ENCODE results near the gene TMEM161B. TPM values are rescaled to one million over a fixed set of nuclear protein-coding genes. Genes with fewer than 3 reads are reported as not detected.
A peak's percentile ranks its signal among the peaks of the same experiment; 100 is the strongest.
"Not testable (repeated sequence)": the region's sequence is repeated elsewhere in the genome, so short reads cannot be mapped to it uniquely, and the experiment has no call there.

TMEM161B gene
- total and polyA plus RNA-seq, 10 donors = 5.2 to 35.1 (median 21.4) TPM

DNA sequence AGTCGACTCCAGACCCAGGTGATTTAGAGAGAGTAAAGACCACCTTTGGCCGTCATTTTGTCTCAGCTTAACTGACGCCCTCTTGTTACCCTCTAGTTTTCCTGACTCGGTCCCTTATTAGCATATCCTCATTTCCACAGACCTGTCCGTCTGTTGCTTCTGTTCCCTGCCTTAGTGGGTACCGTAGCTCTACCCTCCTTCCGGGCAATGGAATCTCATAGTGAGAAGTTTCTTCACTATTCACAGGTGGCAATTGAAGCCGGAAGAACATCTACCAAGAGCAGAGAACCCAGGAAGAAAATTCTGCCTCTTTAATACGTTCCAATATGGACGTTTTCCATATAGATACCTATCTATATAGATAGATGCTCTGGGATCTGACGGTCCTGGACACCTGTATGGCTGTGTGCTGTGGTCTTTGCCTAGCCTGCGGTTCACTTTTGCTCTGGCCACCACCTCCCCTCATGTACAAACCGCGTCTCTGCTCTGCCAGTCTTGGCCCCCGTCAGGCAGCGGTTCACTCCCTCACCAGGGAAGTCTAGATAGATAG is 652 bp upstream of the TMEM161B start:
- H3K9me3 ChIP-seq = peaks cover 0 to 12% (median 3%) of the 10 kb centered on the region in 8 donors
- WGBS, 5 donors = 12 to 16% (median 14%) methylated on average over 16 of the region's 16 CpGs
- peaks cover 15 to 57% (median 34%) of the 10 kb centered on the region in 6 donors for H3K4me1 ChIP-seq
- H3K27ac ChIP-seq = peak overlapping the region in 7 of 8 donors; percentile 66 to 90 (median 81)
- intact Hi-C loops (cut with DNase I; ENCODE audit: low total_unique reads) = no loop called here
- peak; percentile 80 for DNase-seq
- TF ChIP-seq POLR2A (IDR thresholded peaks at IDR 0.05) (no peak), POLR2AphosphoS5 (IDR thresholded peaks at IDR 0.05) (no peak)
- TF ChIP-seq, protein P1, sequence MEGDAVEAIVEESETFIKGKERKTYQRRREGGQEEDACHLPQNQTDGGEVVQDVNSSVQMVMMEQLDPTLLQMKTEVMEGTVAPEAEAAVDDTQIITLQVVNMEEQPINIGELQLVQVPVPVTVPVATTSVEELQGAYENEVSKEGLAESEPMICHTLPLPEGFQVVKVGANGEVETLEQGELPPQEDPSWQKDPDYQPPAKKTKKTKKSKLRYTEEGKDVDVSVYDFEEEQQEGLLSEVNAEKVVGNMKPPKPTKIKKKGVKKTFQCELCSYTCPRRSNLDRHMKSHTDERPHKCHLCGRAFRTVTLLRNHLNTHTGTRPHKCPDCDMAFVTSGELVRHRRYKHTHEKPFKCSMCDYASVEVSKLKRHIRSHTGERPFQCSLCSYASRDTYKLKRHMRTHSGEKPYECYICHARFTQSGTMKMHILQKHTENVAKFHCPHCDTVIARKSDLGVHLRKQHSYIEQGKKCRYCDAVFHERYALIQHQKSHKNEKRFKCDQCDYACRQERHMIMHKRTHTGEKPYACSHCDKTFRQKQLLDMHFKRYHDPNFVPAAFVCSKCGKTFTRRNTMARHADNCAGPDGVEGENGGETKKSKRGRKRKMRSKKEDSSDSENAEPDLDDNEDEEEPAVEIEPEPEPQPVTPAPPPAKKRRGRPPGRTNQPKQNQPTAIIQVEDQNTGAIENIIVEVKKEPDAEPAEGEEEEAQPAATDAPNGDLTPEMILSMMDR (IDR thresholded peaks at IDR 0.05 in 8 of 11, conservative IDR thresholded peaks at IDR 0.05 in 3 of 11) = no peak
- no peaks in the 10 kb centered on the region for H3K27me3 ChIP-seq (replicated peaks in 1 of 7)
- peaks cover 0 to 50% (median 8%) of the 10 kb centered on the region in 6 donors for H3K36me3 ChIP-seq
- H3K4me3 ChIP-seq = peak overlapping the region; percentile 63 to 82 (median 74)

DNA sequence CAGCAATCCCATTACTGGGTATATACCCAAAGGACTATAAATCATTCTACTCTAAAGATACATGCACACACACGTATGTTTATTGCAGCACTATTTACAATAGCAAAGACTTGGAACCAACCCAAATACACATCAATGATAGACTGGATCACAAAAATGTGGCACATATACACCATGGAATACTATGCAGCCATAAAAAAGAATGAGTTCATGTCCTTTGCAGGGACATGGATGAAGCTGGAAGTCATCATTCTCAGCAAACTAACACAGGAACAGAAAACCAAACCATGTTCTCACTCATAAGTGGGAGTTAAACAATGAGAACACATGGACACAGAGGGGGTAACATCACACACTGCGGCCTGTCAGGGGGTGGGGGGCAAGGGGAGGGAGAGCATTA is 4.1 kb downstream of the TMEM161B start:
- H3K4me3 ChIP-seq; H3K27ac ChIP-seq; DNase-seq; H3K27me3 ChIP-seq (replicated peaks in 1 of 7); intact Hi-C loops (cut with DNase I; ENCODE audit: low total_unique reads): not testable (repeated sequence)
- H3K36me3 ChIP-seq = peaks cover 0 to 22% (median under 1%) of the 10 kb centered on the region in 6 donors
- 95 to 100% (median 97%) methylated on average over 2 of the region's 2 CpGs for WGBS, 5 donors
- peaks cover 0 to 12% (median 3%) of the 10 kb centered on the region in 8 donors for H3K9me3 ChIP-seq
- H3K4me1 ChIP-seq = peaks cover 2 to 34% (median 16%) of the 10 kb centered on the region in 6 donors

DNA sequence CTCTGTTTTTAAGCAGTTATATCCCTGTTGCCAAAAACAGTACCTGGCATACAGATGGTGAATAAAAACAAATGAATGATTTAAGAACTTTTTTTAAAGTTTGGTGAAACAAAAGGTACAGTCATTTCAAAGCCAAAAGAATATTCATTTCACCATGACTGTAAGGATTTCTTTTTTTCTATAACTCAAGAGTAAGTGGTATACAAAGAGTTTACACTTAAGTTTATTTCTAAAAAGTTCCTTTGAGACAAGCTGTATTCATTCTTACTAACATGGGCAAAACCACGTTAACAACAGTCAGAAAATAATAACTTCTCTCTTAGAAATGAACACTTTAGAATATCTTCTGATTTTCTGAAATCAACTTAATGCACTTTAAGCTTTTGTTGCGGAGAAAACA is 5.3 kb downstream of the TMEM161B start:
- Histone ChIP-seq H3K4me1 (peaks cover 0 to 30% (median 13%) of the 10 kb centered on the region in 6 donors), H3K36me3 (peaks cover 0 to 29% (median 2%) of the 10 kb centered on the region in 6 donors), H3K27me3 (replicated peaks in 1 of 7) (no peaks in the 10 kb centered on the region), H3K27ac (no peak overlapping the region), H3K9me3 (peaks cover 0 to 12% (median 3%) of the 10 kb centered on the region in 8 donors), H3K4me3 (no peak overlapping the region)
- no peak for DNase-seq
- WGBS, 5 donors = 91 to 99% (median 98%) methylated on average over 2 of the region's 2 CpGs
- intact Hi-C loops (cut with DNase I; ENCODE audit: low total_unique reads) = no loop called here
- no peak for TF ChIP-seq POLR2AphosphoS5 (IDR thresholded peaks at IDR 0.05)
- TF ChIP-seq, protein P1 (IDR thresholded peaks at IDR 0.05 in 8 of 11, conservative IDR thresholded peaks at IDR 0.05 in 3 of 11) = no peak
- no peak for TF ChIP-seq POLR2A (IDR thresholded peaks at IDR 0.05)

DNA sequence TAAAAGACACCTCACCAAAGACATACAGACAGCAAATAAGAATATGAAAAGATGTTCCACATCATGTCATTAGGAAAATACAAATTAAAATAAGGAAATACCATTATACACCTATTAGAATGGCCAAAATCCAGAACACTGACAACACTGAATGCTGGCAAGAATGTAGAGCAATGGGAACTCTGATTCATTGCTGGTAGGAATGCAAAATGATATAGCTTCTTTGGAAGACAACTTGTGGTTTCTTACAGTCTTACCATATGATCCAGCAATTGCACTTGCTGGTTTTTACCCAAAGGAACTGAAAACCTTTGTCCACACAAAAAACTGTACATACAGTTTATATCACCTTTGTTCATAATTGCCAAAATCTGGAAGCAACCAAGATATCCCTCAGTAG is 6.5 kb downstream of the TMEM161B start:
- H3K27me3 ChIP-seq (replicated peaks in 1 of 7) = no peaks in the 10 kb centered on the region
- DNase-seq = no peak
- TF ChIP-seq, protein P1 (IDR thresholded peaks at IDR 0.05 in 8 of 11, conservative IDR thresholded peaks at IDR 0.05 in 3 of 11) = no peak
- TF ChIP-seq POLR2A (IDR thresholded peaks at IDR 0.05) (no peak), POLR2AphosphoS5 (IDR thresholded peaks at IDR 0.05) (no peak)
- peaks cover 0 to 12% (median 3%) of the 10 kb centered on the region in 8 donors for H3K9me3 ChIP-seq
- H3K4me1 ChIP-seq = peaks cover 0 to 17% (median 2%) of the 10 kb centered on the region in 6 donors
- no peak overlapping the region for H3K27ac ChIP-seq
- H3K36me3 ChIP-seq = peaks cover 0 to 29% (median 2%) of the 10 kb centered on the region in 6 donors
- intact Hi-C loops (cut with DNase I; ENCODE audit: low total_unique reads) = no loop called here
- no peak overlapping the region for H3K4me3 ChIP-seq

Measured in spleen (tissue), 11 donors.